K562 (cell line): Measurements from ENCODE around the gene PBX4. TPM values are rescaled to one million over a fixed set of nuclear protein-coding genes. Genes with fewer than 3 reads are reported as not detected.

Experiments
- ATAC-seq: fragments of 200-7000 bp; cut with Tn5 transposase; 3 replicates; pipeline ENCODE4 v1.9.1; 2020; ENCODE audit warnings: moderate library complexity
- BruUV-seq: library from RNA; stranded (reverse); fragments of 400-500 nt; replicated peaks from 2 replicates; lab custom pipeline; 2021; lab: Mats Ljungman, UMichigan
- CTCF ChIA-PET: fragments of 300-600 bp; formaldehyde crosslinking; extraction: SDS; loops from one replicate; lab custom pipeline; 2021; ENCODE audit warnings: low intra/inter-chr PET ratio; lab: Yijun Ruan, JAX
- POLR2A ChIA-PET: fragments of 300-600, 350-650 bp; sonication (Branson Sonifier 250); formaldehyde crosslinking; extraction: SDS; loops from one replicate; lab custom pipeline; 2021; ENCODE audit warnings: antibody characterized with exemption, inconsistent platforms; lab: Yijun Ruan, JAX
- DNase-seq, 4 experiments: peaks; one replicate each; pipeline versions ENCODE4 v3.0.0 to v3.0.0-alpha.2; 2011 to 2018; ENCODE audit warnings: low spot score in 3 of 4, mixed read lengths in 3 of 4; ENCODE audit errors: extremely low read depth in 1 of 4
- FAIRE-seq: peaks from 2 replicates; lab custom pipeline; 2011; peaks lifted over from hg19 to GRCh38; lab: Jason Lieb, UNC
- H2AFZ ChIP-seq: 2 replicates; pipeline ENCODE4 v1.6.0; 2011; ENCODE audit warnings: low read depth, low read length, control low read depth, inconsistent platforms
- H3K27ac ChIP-seq: fragments of 200-600 bp; 3 replicates; pipeline ENCODE4 v1.8.0; 2011; ENCODE audit warnings: low read depth, mild to moderate bottlenecking, control low read depth, inconsistent platforms, low read length, moderate library complexity, mixed read lengths; ENCODE audit errors: extremely low read depth
- H3K27me3 ChIP-seq, 2 experiments: fragments of 300-600 bp in 1 of 2; 2 replicates in 1 of 2; 3 replicates in 1 of 2; pipeline versions ENCODE4 v1.6.0 to v1.8.0; 2011; ENCODE audit warnings: inconsistent platforms in 2 of 2, low read length in 2 of 2, mild to moderate bottlenecking in 1 of 2, mixed read lengths in 1 of 2, moderate library complexity in 1 of 2; ENCODE audit not compliant: control insufficient read depth in 2 of 2, insufficient read depth in 2 of 2
- H3K36me3 ChIP-seq: fragments of 300-600 bp; 3 replicates; pipeline ENCODE4 v1.8.0; 2011; ENCODE audit warnings: mild to moderate bottlenecking, low read length, inconsistent platforms; ENCODE audit not compliant: control insufficient read depth, insufficient read depth
- H3K4me1 ChIP-seq, 2 experiments: fragments of 200-600 bp in 1 of 2; replicated peaks in 1 of 2; 2 replicates in 1 of 2; 3 replicates in 1 of 2; pipeline versions ENCODE4 v1.5.1 to v1.8.0; 2011; ENCODE audit warnings: inconsistent platforms in 2 of 2, low read length in 2 of 2, mild to moderate bottlenecking in 1 of 2, mixed read lengths in 1 of 2, moderate library complexity in 1 of 2; ENCODE audit not compliant: control insufficient read depth in 2 of 2, insufficient read depth in 2 of 2
- H3K4me2 ChIP-seq: 2 replicates; pipeline ENCODE4 v1.6.1; 2011; ENCODE audit warnings: low read length, control low read depth, inconsistent platforms, mixed read lengths; ENCODE audit not compliant: insufficient read depth
- H3K4me3 ChIP-seq: fragments of 200-600 bp; sonication (generic), shearing (Covaris generic); 2 replicates; pipeline ENCODE4 v1.5.1; 2016; ENCODE audit warnings: control low read depth, inconsistent platforms
- H3K79me2 ChIP-seq: fragments of 200-600 bp; 3 replicates; pipeline ENCODE4 v1.8.0; 2011; ENCODE audit warnings: low read length, inconsistent platforms; ENCODE audit not compliant: control insufficient read depth, insufficient read depth
- H3K9ac ChIP-seq, 2 experiments: 2 replicates each; pipeline versions ENCODE4 v1.6.0 to v1.6.1; 2011; ENCODE audit warnings: low read depth in 2 of 2, low read length in 2 of 2, control low read depth in 1 of 2, inconsistent platforms in 1 of 2, mild to moderate bottlenecking in 1 of 2, mixed read lengths in 1 of 2; ENCODE audit not compliant: insufficient read depth in 1 of 2
- H3K9me1 ChIP-seq: one replicate; pipeline ENCODE4 v1.6.0; 2011; ENCODE audit warnings: inconsistent platforms, mild to moderate bottlenecking, low read length, moderate library complexity; ENCODE audit not compliant: control insufficient read depth, insufficient read depth
- H3K9me3 ChIP-seq: replicated peaks from 2 replicates; pipeline ENCODE4 v1.5.1; 2011; ENCODE audit warnings: low read depth, low read length, inconsistent platforms; ENCODE audit not compliant: control insufficient read depth, insufficient read depth
- H4K20me1 ChIP-seq: replicated peaks from 2 replicates; pipeline ENCODE4 v1.6.1; 2011; ENCODE audit warnings: low read length, inconsistent platforms, mixed read lengths; ENCODE audit not compliant: control insufficient read depth, insufficient read depth
- CBFA2T3 ChIP-seq: fragments of 450-650 bp; IDR thresholded peaks from 2 replicates; pipeline ENCODE4 v1.6.1; 2017
- CBX3 ChIP-seq, 2 experiments: IDR thresholded peaks; 1 replicate in 1 of 2; 2 replicates in 1 of 2; pipeline ENCODE4 v1.6.1; 2012; ENCODE audit warnings: inconsistent platforms in 2 of 2, low read length in 2 of 2, borderline replicate concordance in 1 of 2, control low read depth in 1 of 2
- CEBPG ChIP-seq, 3 experiments: fragments of 200-800 bp in 1 of 3; sonication (Bioruptor generic) in 1 of 3; sonication (generic) in 1 of 3; formaldehyde crosslinking in 1 of 3; IDR thresholded peaks in 2 of 3; conservative IDR thresholded peaks in 1 of 3; 2 replicates each; pipeline versions ENCODE4 v1.6.1 to v1.8.0; 2016 to 2022; ENCODE audit warnings: missing compliant biosample characterization in 2 of 3, missing genetic modification characterization in 2 of 3, mild to moderate bottlenecking in 1 of 3, missing genetic modification reagents in 1 of 3
- ETV1 ChIP-seq: fragments of 450-650 bp; conservative IDR thresholded peaks from 2 replicates; pipeline ENCODE4 v1.6.1; 2016; ENCODE audit warnings: missing genetic modification characterization, control low read depth, low read depth, missing compliant biosample characterization
- HNRNPL ChIP-seq: fragments of 200-400 bp; formaldehyde crosslinking; IDR thresholded peaks from 2 replicates; pipeline ENCODE4 v1.6.1; 2017; ENCODE audit warnings: low read depth, mild to moderate bottlenecking, low read length
- MYBL2 ChIP-seq, 2 experiments: fragments of 450-650 bp in 1 of 2; sonication (generic) in 1 of 2; formaldehyde crosslinking in 1 of 2; IDR thresholded peaks; 2 replicates each; pipeline versions ENCODE4 v1.6.1 to v1.8.1; 2017 to 2022; ENCODE audit warnings: borderline replicate concordance in 1 of 2, inconsistent platforms in 1 of 2, low read depth in 1 of 2, mild to moderate bottlenecking in 1 of 2, missing genetic modification reagents in 1 of 2, moderate library complexity in 1 of 2
- STAG1 ChIP-seq: sonication (generic); formaldehyde crosslinking; IDR thresholded peaks from 2 replicates; pipeline ENCODE4 v1.5.0; 2020; ENCODE audit warnings: missing genetic modification reagents, borderline replicate concordance
- WGBS: fragments of 100-300 bp; shearing (Covaris generic); methylation state at CpG from one replicate; pipeline ENCODE4 v1.1.6; 2016; ENCODE audit warnings: low coverage, mixed read lengths; ENCODE audit not compliant: insufficient coverage; ENCODE audit errors: missing lambda C conversion rate; 5-methylcytosine and 5-hydroxymethylcytosine counted together
- in situ Hi-C: fragments of 300-500 bp; cut with MboI; formaldehyde crosslinking; loops from 4 replicates; pipeline ENCODE4 v1.15.0; 2018; ENCODE audit warnings: inconsistent platforms, mixed read lengths
- intact Hi-C: fragments of 100-400 bp; cut with micrococcal nuclease; formaldehyde crosslinking; loops from 2 replicates; pipeline ENCODE4 v1.14.2; 2022
- polyA plus RNA-seq, 8 experiments: library from polyadenylated mRNA; depleted of rRNA in 4 of 8; stranded (reverse) in 5 of 8; unstranded in 3 of 8; fragments of >200 nt; fragmentation: Nextera tagmentation in 2 of 8; fragmentation: Illumina TruSeq in 1 of 8; extraction: Ambion mirVana in 2 of 8; extraction: Trizol in 1 of 8; gene quantifications; 2 replicates each; pipeline versions ENCODE4 v1.2.1 to v1.2.3, GENCODE V29; 2011 to 2014; ENCODE audit warnings: inconsistent platforms in 1 of 8, missing spikeins in 1 of 8
- total RNA-seq, 7 experiments: library from RNA; depleted of rRNA in 6 of 7; stranded (reverse); fragments of >200 nt in 6 of 7; fragmentation: Illumina TruSeq in 2 of 7; extraction: Trizol in 2 of 7; gene quantifications; 2 replicates each; pipeline versions ENCODE4 v1.2.1 to v1.2.3, GENCODE V29; 2011 to 2021; ENCODE audit warnings: low replicate concordance in 1 of 7
- TF ChIP-seq, protein P1 (sequence below): fragments of 250-450 bp; sonication (Bioruptor Pico); IDR thresholded peaks from 2 replicates; pipeline ENCODE4 v1.8.0; 2022; ENCODE audit warnings: moderate library complexity, mild to moderate bottlenecking, inconsistent platforms
- TF ChIP-seq, protein P2 (sequence below): fragments of 450-650 bp; conservative IDR thresholded peaks from 2 replicates; pipeline ENCODE4 v1.6.1; 2016; ENCODE audit warnings: missing genetic modification characterization, low read depth, mild to moderate bottlenecking, control low read depth, missing compliant biosample characterization
- TF ChIP-seq, protein P3 (sequence below): fragments of 250-450 bp; sonication (Bioruptor Pico); IDR thresholded peaks from 2 replicates; pipeline ENCODE4 v1.5.0; 2020; ENCODE audit warnings: mild to moderate bottlenecking, borderline replicate concordance
- TF ChIP-seq, protein P4 (sequence below), 2 experiments: fragments of 450-650 bp; IDR thresholded peaks; 2 replicates each; pipeline ENCODE4 v1.6.1; 2018; ENCODE audit warnings: mild to moderate bottlenecking in 2 of 2, low read depth in 1 of 2; ENCODE audit not compliant: partially characterized antibody in 2 of 2

Gene PBX4
- total and polyA plus RNA-seq, 9 of the 15 experiments (the other 6 are each of a cell fraction or from before 2014, with no cell fraction given) = 0.11 to 3.8 (median 1.6) TPM; not detected in 1

DNA sequence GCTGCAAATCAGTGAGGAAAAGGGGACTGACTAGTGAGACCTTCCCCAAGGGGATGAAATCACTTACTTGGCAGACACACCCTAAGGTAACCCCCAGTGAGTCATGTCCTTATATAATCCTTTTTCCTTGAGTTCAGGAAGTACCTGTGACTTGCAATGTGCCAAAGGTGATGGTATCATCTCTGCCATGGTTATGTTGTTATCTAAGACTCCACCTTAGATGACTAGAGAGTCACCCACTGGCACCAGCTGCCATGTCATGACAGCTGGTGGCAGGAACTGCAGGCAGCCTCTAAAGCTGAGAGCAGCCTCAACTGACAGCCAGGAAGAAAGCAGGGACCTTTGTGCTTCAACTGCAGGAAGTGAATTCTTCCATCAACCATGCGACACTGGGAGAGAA lies 12.5 kb downstream of the PBX4 start:
- FAIRE-seq = peak; percentile 63
- 0 out of 3 replicates have a peak overlapping the region, but pooled peaks have one; percentile 21 for H3K27ac ChIP-seq
- TF ChIP-seq HNRNPL = no peak
- TF ChIP-seq CEBPG (CRISPR knock-in tag; IDR thresholded peaks at IDR 0.05) = no peak
- TF ChIP-seq CEBPG (tag; conservative IDR thresholded peaks at IDR 0.05 in 1 of 2, IDR thresholded peaks at IDR 0.05 in 1 of 2) = no peak
- no peak for TF ChIP-seq STAG1 (CRISPR knock-in tag)
- TF ChIP-seq CBX3 (IDR thresholded peaks at IDR 0.05; ENCODE audit: borderline replicate concordance in 1 of 2, low read length in 2 of 2) = no peak
- TF ChIP-seq ETV1 (tag) = no peak
- no peak for TF ChIP-seq MYBL2 (IDR thresholded peaks at IDR 0.05; ENCODE audit: low read depth)
- no peak for TF ChIP-seq MYBL2 (CRISPR knock-in tag; IDR thresholded peaks at IDR 0.05; ENCODE audit: borderline replicate concordance)
- TF ChIP-seq, protein P1, sequence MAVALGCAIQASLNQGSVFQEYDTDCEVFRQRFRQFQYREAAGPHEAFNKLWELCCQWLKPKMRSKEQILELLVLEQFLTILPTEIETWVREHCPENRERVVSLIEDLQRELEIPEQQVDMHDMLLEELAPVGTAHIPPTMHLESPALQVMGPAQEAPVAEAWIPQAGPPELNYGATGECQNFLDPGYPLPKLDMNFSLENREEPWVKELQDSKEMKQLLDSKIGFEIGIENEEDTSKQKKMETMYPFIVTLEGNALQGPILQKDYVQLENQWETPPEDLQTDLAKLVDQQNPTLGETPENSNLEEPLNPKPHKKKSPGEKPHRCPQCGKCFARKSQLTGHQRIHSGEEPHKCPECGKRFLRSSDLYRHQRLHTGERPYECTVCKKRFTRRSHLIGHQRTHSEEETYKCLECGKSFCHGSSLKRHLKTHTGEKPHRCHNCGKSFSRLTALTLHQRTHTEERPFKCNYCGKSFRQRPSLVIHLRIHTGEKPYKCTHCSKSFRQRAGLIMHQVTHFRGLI (CRISPR knock-in tag) = no peak
- TF ChIP-seq, protein P2, sequence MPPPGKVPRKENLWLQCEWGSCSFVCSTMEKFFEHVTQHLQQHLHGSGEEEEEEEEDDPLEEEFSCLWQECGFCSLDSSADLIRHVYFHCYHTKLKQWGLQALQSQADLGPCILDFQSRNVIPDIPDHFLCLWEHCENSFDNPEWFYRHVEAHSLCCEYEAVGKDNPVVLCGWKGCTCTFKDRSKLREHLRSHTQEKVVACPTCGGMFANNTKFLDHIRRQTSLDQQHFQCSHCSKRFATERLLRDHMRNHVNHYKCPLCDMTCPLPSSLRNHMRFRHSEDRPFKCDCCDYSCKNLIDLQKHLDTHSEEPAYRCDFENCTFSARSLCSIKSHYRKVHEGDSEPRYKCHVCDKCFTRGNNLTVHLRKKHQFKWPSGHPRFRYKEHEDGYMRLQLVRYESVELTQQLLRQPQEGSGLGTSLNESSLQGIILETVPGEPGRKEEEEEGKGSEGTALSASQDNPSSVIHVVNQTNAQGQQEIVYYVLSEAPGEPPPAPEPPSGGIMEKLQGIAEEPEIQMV = no peak
- TF ChIP-seq, protein P3, sequence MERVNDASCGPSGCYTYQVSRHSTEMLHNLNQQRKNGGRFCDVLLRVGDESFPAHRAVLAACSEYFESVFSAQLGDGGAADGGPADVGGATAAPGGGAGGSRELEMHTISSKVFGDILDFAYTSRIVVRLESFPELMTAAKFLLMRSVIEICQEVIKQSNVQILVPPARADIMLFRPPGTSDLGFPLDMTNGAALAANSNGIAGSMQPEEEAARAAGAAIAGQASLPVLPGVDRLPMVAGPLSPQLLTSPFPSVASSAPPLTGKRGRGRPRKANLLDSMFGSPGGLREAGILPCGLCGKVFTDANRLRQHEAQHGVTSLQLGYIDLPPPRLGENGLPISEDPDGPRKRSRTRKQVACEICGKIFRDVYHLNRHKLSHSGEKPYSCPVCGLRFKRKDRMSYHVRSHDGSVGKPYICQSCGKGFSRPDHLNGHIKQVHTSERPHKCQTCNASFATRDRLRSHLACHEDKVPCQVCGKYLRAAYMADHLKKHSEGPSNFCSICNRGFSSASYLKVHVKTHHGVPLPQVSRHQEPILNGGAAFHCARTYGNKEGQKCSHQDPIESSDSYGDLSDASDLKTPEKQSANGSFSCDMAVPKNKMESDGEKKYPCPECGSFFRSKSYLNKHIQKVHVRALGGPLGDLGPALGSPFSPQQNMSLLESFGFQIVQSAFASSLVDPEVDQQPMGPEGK (CRISPR knock-in tag) = no peak
- TF ChIP-seq, protein P4, sequence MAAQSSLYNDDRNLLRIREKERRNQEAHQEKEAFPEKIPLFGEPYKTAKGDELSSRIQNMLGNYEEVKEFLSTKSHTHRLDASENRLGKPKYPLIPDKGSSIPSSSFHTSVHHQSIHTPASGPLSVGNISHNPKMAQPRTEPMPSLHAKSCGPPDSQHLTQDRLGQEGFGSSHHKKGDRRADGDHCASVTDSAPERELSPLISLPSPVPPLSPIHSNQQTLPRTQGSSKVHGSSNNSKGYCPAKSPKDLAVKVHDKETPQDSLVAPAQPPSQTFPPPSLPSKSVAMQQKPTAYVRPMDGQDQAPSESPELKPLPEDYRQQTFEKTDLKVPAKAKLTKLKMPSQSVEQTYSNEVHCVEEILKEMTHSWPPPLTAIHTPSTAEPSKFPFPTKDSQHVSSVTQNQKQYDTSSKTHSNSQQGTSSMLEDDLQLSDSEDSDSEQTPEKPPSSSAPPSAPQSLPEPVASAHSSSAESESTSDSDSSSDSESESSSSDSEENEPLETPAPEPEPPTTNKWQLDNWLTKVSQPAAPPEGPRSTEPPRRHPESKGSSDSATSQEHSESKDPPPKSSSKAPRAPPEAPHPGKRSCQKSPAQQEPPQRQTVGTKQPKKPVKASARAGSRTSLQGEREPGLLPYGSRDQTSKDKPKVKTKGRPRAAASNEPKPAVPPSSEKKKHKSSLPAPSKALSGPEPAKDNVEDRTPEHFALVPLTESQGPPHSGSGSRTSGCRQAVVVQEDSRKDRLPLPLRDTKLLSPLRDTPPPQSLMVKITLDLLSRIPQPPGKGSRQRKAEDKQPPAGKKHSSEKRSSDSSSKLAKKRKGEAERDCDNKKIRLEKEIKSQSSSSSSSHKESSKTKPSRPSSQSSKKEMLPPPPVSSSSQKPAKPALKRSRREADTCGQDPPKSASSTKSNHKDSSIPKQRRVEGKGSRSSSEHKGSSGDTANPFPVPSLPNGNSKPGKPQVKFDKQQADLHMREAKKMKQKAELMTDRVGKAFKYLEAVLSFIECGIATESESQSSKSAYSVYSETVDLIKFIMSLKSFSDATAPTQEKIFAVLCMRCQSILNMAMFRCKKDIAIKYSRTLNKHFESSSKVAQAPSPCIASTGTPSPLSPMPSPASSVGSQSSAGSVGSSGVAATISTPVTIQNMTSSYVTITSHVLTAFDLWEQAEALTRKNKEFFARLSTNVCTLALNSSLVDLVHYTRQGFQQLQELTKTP (IDR thresholded peaks at IDR 0.05; ENCODE audit: low read depth in 1 of 2, partially characterized antibody in 2 of 2) = no peak
- TF ChIP-seq CBFA2T3 = peak; percentile 52

More for the DNA sequence above, 12.5 kb downstream of the PBX4 start:
- peak in 1 of 4 experiments; percentile 13 for DNase-seq
- H3K4me2 ChIP-seq = no peak overlapping the region
- CTCF ChIA-PET = no interaction called here
- intact Hi-C loops (no loop called here), in situ Hi-C loops (no loop called here)
- H2AFZ ChIP-seq = no peak overlapping the region
- H3K36me3 ChIP-seq = no peaks in the 10 kb centered on the region
- peak; percentile 42 for ATAC-seq
- POLR2A ChIA-PET = interaction anchor here (0.6 to 1.8 kb wide), 2 partner anchors 11 to 78 kb away, joined by 3 to 5 read pairs; no protein-coding TSS in a partner anchor
- H3K79me2 ChIP-seq = no peaks in the 10 kb centered on the region
- H3K9me3 ChIP-seq = no peaks in the 10 kb centered on the region
- peaks cover 3 to 6% of the 10 kb centered on the region in 2 experiments; a peak in 1 of 5 replicates for H3K4me1 ChIP-seq
- BruUV-seq = no TSS peak
- 15% methylated on average over 1 of the region's 1 CpG for WGBS
- no peak overlapping the region for H3K4me3 ChIP-seq
- H3K27me3 ChIP-seq = no peaks in the 10 kb centered on the region
- peaks cover 4% of the 10 kb centered on the region for H3K9me1 ChIP-seq
- no peaks in the 10 kb centered on the region for H4K20me1 ChIP-seq
- no peak overlapping the region; a peak in 1 of 4 replicates for H3K9ac ChIP-seq
